H9 (cell line): Measurements from ENCODE around the gene ZSWIM6. TPM values are rescaled to one million over a fixed set of nuclear protein-coding genes. Genes with fewer than 3 reads are reported as not detected.

Experiments used
- DNase-seq: peaks from one replicate; pipeline ENCODE4 v3.0.0-alpha.2; 2017
- H2AFZ ChIP-seq: one replicate; pipeline ENCODE4 v1.6.1; 2013; ENCODE audit warnings: mild to moderate bottlenecking, low read length, control low read depth, moderate library complexity
- H2AK5ac ChIP-seq: 2 replicates; pipeline ENCODE4 v1.6.1; 2013; ENCODE audit warnings: low read length, control low read depth, mixed read lengths; ENCODE audit not compliant: insufficient read length
- H2BK120ac ChIP-seq: one replicate; pipeline ENCODE4 v1.6.1; 2013; ENCODE audit warnings: low read depth, mild to moderate bottlenecking, low read length, control low read depth, inconsistent platforms; ENCODE audit not compliant: poor library complexity, severe bottlenecking
- H2BK12ac ChIP-seq: 2 replicates; pipeline ENCODE4 v1.6.1; 2013; ENCODE audit warnings: low read length, control low read depth, mixed read lengths, low read depth; ENCODE audit not compliant: insufficient read length
- H2BK15ac ChIP-seq: 2 replicates; pipeline ENCODE4 v1.6.1; 2013; ENCODE audit warnings: low read depth, low read length, control low read depth
- H2BK20ac ChIP-seq: one replicate; pipeline ENCODE4 v1.6.1; 2013; ENCODE audit warnings: low read depth, mild to moderate bottlenecking, low read length, control low read depth, inconsistent platforms; ENCODE audit not compliant: poor library complexity, severe bottlenecking
- H2BK5ac ChIP-seq: 2 replicates; pipeline ENCODE4 v1.6.1; 2013; ENCODE audit warnings: low read length, control low read depth, mixed read lengths; ENCODE audit not compliant: insufficient read length
- H3K14ac ChIP-seq: 2 replicates; pipeline ENCODE4 v1.6.1; 2013; ENCODE audit warnings: low read length, control low read depth; ENCODE audit not compliant: insufficient read depth
- H3K18ac ChIP-seq: 2 replicates; pipeline ENCODE4 v1.6.1; 2013; ENCODE audit warnings: low read depth, mild to moderate bottlenecking, mixed read lengths, low read length, control low read depth; ENCODE audit not compliant: insufficient read length
- H3K23ac ChIP-seq: 2 replicates; pipeline ENCODE4 v1.6.1; 2013; ENCODE audit warnings: low read length, control low read depth, mixed read lengths, low read depth; ENCODE audit not compliant: insufficient read length
- H3K23me2 ChIP-seq: 2 replicates; pipeline ENCODE4 v1.6.1; 2013; ENCODE audit warnings: low read depth, mild to moderate bottlenecking, mixed read lengths, low read length, control low read depth; ENCODE audit not compliant: insufficient read length, poor library complexity, severe bottlenecking
- H3K27ac ChIP-seq: 2 replicates; pipeline ENCODE4 v1.5.1; 2013; ENCODE audit warnings: low read length, control low read depth, mixed read lengths, low read depth; ENCODE audit not compliant: insufficient read length
- H3K27me3 ChIP-seq: 2 replicates; pipeline ENCODE4 v1.6.1; 2013; ENCODE audit warnings: low read length, control low read depth, inconsistent platforms; ENCODE audit not compliant: insufficient read depth
- H3K4ac ChIP-seq: 2 replicates; pipeline ENCODE4 v1.6.1; 2013; ENCODE audit warnings: low read depth, mild to moderate bottlenecking, control low read depth, inconsistent platforms, low read length, moderate library complexity
- H3K4me1 ChIP-seq: 2 replicates; pipeline ENCODE4 v1.6.1; 2013; ENCODE audit warnings: low read length, control low read depth, inconsistent platforms; ENCODE audit not compliant: insufficient read depth
- H3K4me2 ChIP-seq: 2 replicates; pipeline ENCODE4 v1.6.1; 2013; ENCODE audit warnings: low read length, control low read depth, mixed read lengths; ENCODE audit not compliant: insufficient read length, insufficient read depth
- H3K56ac ChIP-seq: 2 replicates; pipeline ENCODE4 v1.6.1; 2013; ENCODE audit warnings: low read depth, mild to moderate bottlenecking, mixed read lengths, low read length, control low read depth; ENCODE audit not compliant: insufficient read length
- H3K79me1 ChIP-seq: 2 replicates; pipeline ENCODE4 v1.6.1; 2013; ENCODE audit warnings: low read depth, mild to moderate bottlenecking, moderate library complexity, low read length, control low read depth, inconsistent platforms; ENCODE audit not compliant: insufficient read depth, poor library complexity, severe bottlenecking
- H3K79me2 ChIP-seq: 2 replicates; pipeline ENCODE4 v1.6.1; 2013; ENCODE audit warnings: low read length, control low read depth, inconsistent platforms; ENCODE audit not compliant: insufficient read depth
- H3K9ac ChIP-seq: 2 replicates; pipeline ENCODE4 v1.6.1; 2013; ENCODE audit warnings: low read length, control low read depth, mixed read lengths; ENCODE audit not compliant: insufficient read length; ENCODE audit errors: extremely low read depth
- H3K9me3 ChIP-seq: one replicate; pipeline ENCODE4 v1.6.1; 2013; ENCODE audit warnings: low read depth, low read length, inconsistent platforms; ENCODE audit not compliant: control insufficient read depth
- H3T11ph ChIP-seq: one replicate; pipeline ENCODE4 v1.6.1; 2013; ENCODE audit warnings: mild to moderate bottlenecking, low read length, control low read depth, inconsistent platforms
- H4K20me1 ChIP-seq: one replicate; pipeline ENCODE4 v1.6.1; 2013; ENCODE audit not compliant: control insufficient read depth, insufficient read length, insufficient read depth
- H4K5ac ChIP-seq: 2 replicates; pipeline ENCODE4 v1.6.1; 2013; ENCODE audit warnings: low read depth, mild to moderate bottlenecking, mixed read lengths, low read length, control low read depth; ENCODE audit not compliant: insufficient read length
- H4K8ac ChIP-seq: replicated peaks from 2 replicates; pipeline ENCODE4 v1.6.1; 2013; ENCODE audit warnings: low read length, control low read depth, mixed read lengths, low read depth; ENCODE audit not compliant: insufficient read length
- H4K91ac ChIP-seq: 2 replicates; pipeline ENCODE4 v1.6.1; 2013; ENCODE audit warnings: low read depth, mild to moderate bottlenecking, moderate library complexity, mixed read lengths, low read length, control low read depth; ENCODE audit not compliant: insufficient read length
- H3K27ac Mint-ChIP-seq, 3 experiments: 2 replicates in 2 of 3; 3 replicates in 1 of 3; pipeline ENCODE4 v1.8.0; 2020 to 2021; ENCODE audit warnings: mixed read lengths in 3 of 3, mild to moderate bottlenecking in 1 of 3, moderate library complexity in 1 of 3
- H3K27me3 Mint-ChIP-seq: 2 replicates; pipeline ENCODE4 v1.8.0; 2021; ENCODE audit warnings: low read depth, mild to moderate bottlenecking, moderate library complexity, mixed read lengths
- H3K36me3 Mint-ChIP-seq, 3 experiments: 2 replicates in 2 of 3; 3 replicates in 1 of 3; pipeline ENCODE4 v1.8.0; 2020 to 2021; ENCODE audit warnings: low read depth in 3 of 3, mixed read lengths in 3 of 3; ENCODE audit not compliant: insufficient read depth in 1 of 3
- H3K4me1 Mint-ChIP-seq, 2 experiments: 2 replicates each; pipeline ENCODE4 v1.8.0; 2020; ENCODE audit warnings: mixed read lengths in 2 of 2
- H3K4me3 Mint-ChIP-seq, 2 experiments: 2 replicates in 1 of 2; 3 replicates in 1 of 2; pipeline ENCODE4 v1.8.0; 2020 to 2021; ENCODE audit warnings: mild to moderate bottlenecking in 2 of 2, mixed read lengths in 2 of 2, moderate library complexity in 1 of 2
- H3K9me3 Mint-ChIP-seq, 2 experiments: 2 replicates in 1 of 2; 3 replicates in 1 of 2; pipeline ENCODE4 v1.8.0; 2020; ENCODE audit warnings: mild to moderate bottlenecking in 2 of 2, mixed read lengths in 2 of 2, moderate library complexity in 1 of 2
- CTCF ChIP-seq: fragments of 200-600 bp; sonication (generic); conservative IDR thresholded peaks from 3 replicates; pipeline ENCODE4 v1.8.0; 2021; ENCODE audit warnings: antibody characterized with exemption, mild to moderate bottlenecking
- WGBS: extraction: QIAGEN DNeasy Blood & Tissue Kit; methylation state at CpG from one replicate; pipeline ENCODE4 v1.1.7; 2013; ENCODE audit warnings: missing lambda C conversion rate, low lambda C conversion rate, mixed read lengths; ENCODE audit not compliant: insufficient read length; ENCODE audit errors: extremely low coverage; 5-methylcytosine and 5-hydroxymethylcytosine counted together
- total RNA-seq: library from RNA; stranded (reverse); gene quantifications from 2 replicates; pipeline ENCODE4 v1.2.1, GENCODE V29; 2021

The ZSWIM6 gene
- total RNA-seq, 1 experiment from 2014 or later: 11.5 TPM

DNA sequence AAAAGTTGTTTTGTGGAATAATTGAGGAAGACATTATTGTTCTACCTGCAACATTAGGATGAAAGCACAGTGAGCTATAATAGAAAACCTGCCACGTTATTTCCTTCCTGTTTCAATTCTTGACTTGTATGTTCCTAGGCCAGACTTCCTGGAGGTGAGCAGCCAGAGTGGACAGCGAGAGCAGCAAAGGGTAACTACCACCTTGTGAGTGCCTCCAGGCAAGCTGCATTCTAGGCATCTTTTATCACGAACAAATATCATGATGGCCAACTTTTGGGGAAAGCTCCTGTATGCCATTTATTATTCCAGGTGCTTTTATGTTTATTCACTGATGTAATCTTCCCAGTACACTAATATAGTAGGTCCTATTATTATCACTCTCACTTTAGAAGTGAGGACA lies 34.0 kb upstream of the ZSWIM6 start:
- no peak overlapping the region for H4K8ac ChIP-seq
- no peak overlapping the region for H2BK15ac ChIP-seq
- Mint-ChIP-seq H3K27me3 (peaks cover 5% of the 10 kb centered on the region; the same call in 1 of the 2 replicates), H3K27ac (no peak overlapping the region), H3K4me1 (peaks cover 31 to 32% of the 10 kb centered on the region in 2 experiments), H3K4me3 (no peak overlapping the region), H3K9me3 (no peaks in the 10 kb centered on the region), H3K36me3 (no peaks in the 10 kb centered on the region; a peak in 1 of 7 replicates)
- H3K56ac ChIP-seq: no peak overlapping the region
- no peak overlapping the region for H2BK5ac ChIP-seq
- H3T11ph ChIP-seq: no peak overlapping the region
- H3K23me2 ChIP-seq: no peaks in the 10 kb centered on the region
- no peak for TF ChIP-seq CTCF
- no peak overlapping the region for H4K5ac ChIP-seq
- no peak for DNase-seq
- no peaks in the 10 kb centered on the region for H4K20me1 ChIP-seq
- no peak overlapping the region for H3K14ac ChIP-seq
- no peak overlapping the region for H3K23ac ChIP-seq
- H3K27me3 ChIP-seq: no peaks in the 10 kb centered on the region
- H3K9ac ChIP-seq: no peak overlapping the region
- no peak overlapping the region for H4K91ac ChIP-seq
- H3K79me2 ChIP-seq: no peaks in the 10 kb centered on the region
- H2BK12ac ChIP-seq: no peak overlapping the region
- H2BK20ac ChIP-seq: no peak overlapping the region
- no peak overlapping the region for H3K4ac ChIP-seq
- no peak overlapping the region for H2AK5ac ChIP-seq
- no peaks in the 10 kb centered on the region for H3K79me1 ChIP-seq
- H2AFZ ChIP-seq: no peak overlapping the region
- WGBS: no CpG with 5 or more reads among the region's 3 CpGs
- H3K18ac ChIP-seq: no peak overlapping the region
- H3K9me3 ChIP-seq: no peaks in the 10 kb centered on the region
- H3K4me2 ChIP-seq: no peak overlapping the region
- H3K27ac ChIP-seq: no peak overlapping the region
- H3K4me1 ChIP-seq: no peaks in the 10 kb centered on the region; the same call in 1 of the 2 replicates
- H2BK120ac ChIP-seq: no peak overlapping the region
